Testis (tissue), 3 donors: ENCODE measurements around the gene SYNE1. TPM values are rescaled to one million over a fixed set of nuclear protein-coding genes. Genes with fewer than 3 reads are reported as not detected.
A peak's percentile ranks its signal among the peaks of the same experiment; 100 is the strongest.

Experiments
- DNase-seq: peaks from one replicate; pipeline ENCODE4 v3.0.0-alpha.2; 2019
- H3K27ac ChIP-seq, 2 donors: fragments of 200-600 bp; sonication (generic); one replicate each; pipeline ENCODE4 v1.5.1; 2019
- H3K27me3 ChIP-seq: fragments of 200-600 bp; sonication (generic); one replicate; pipeline ENCODE4 v1.5.1; 2019
- H3K36me3 ChIP-seq: fragments of 200-600 bp; sonication (generic); one replicate; pipeline ENCODE4 v1.5.1; 2017; ENCODE audit warnings: low read depth; ENCODE audit errors: missing control alignments
- H3K4me1 ChIP-seq: fragments of 200-600 bp; sonication (generic); one replicate; pipeline ENCODE4 v1.5.1; 2019
- H3K4me3 ChIP-seq, 2 donors: fragments of 200-600 bp; sonication (generic); one replicate each; pipeline ENCODE4 v1.5.1; 2017 to 2019
- H3K9me3 ChIP-seq: fragments of 200-600 bp; sonication (generic); one replicate; pipeline ENCODE4 v1.5.1; 2017
- POLR2A ChIP-seq: fragments of 450-650 bp; IDR thresholded peaks from one replicate; pipeline ENCODE4 v1.6.1; 2017; ENCODE audit warnings: antibody characterized with exemption, mild to moderate bottlenecking, moderate library complexity
- WGBS, 2 donors: methylation state at CpG; one replicate each; pipeline ENCODE4 v1.1.5; 2018; 5-methylcytosine and 5-hydroxymethylcytosine counted together
- intact Hi-C: fragments of 100-400 bp; cut with DNase I; formaldehyde crosslinking; loops from one replicate; pipeline ENCODE4 v1.15.1; 2023; ENCODE audit warnings: low total_unique reads
- polyA plus RNA-seq: library from polyadenylated mRNA; stranded (reverse); fragments of 350-450 nt; fragmentation: Illumina TruSeq; extraction: RNeasy Lipid Tissue Mini Kit (QIAGEN cat#74804); gene quantifications from one replicate; pipeline ENCODE4 v1.2.3, GENCODE V29; 2014; ENCODE audit warnings: low read depth, low replicate concordance; ENCODE audit not compliant: insufficient read depth
- total RNA-seq, 2 donors: library from RNA; depleted of rRNA; stranded (reverse); fragments of >200 nt; gene quantifications; one replicate each; pipeline ENCODE4 v1.2.3, GENCODE V29; 2016
- TF ChIP-seq, protein P1 (sequence below), 3 experiments: fragments of 450-650 bp in 2 of 3; fragments of 200-600 bp in 1 of 3; sonication (generic) in 1 of 3; IDR thresholded peaks; one replicate each; pipeline ENCODE4 v1.5.1; 2016 to 2019; ENCODE audit warnings: antibody characterized with exemption in 3 of 3, mild to moderate bottlenecking in 2 of 3, moderate library complexity in 1 of 3

SYNE1 gene
- total and polyA plus RNA-seq, 3 donors from 2014 or later, result 57.2 to 255 (median 228) TPM

DNA sequence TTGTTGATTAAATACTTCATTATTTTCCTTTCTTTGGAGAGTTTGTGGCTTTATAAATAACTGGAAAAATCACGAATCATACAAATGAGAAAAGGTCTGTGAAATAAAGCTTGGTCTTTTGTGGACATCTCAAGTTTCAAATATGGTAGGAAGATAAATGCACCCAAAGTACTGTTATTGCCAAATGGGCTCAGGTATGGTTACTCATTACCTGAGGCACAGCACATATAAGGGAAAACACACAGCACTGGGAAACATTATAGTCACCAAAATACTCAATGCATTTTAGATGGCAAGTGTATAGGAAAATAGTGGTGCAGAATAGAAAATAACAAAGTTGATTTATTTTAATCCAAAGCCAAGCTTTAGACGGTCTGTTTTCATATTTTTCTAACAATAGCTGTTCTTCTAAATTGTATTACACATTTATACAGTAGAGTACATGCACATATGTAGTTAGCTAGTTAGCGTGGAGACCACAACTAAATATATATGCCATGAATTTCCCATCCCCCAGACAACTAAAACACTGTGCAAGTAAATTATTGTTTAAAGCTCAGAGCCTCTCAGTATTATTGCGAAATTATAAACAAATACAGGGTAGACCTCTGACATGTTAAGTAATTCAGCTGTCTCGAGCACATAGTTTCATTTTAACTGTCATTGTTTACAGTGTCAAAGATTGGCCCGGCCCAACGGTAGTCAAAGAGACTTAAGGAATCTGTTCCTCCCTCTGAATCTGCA is 336.0 kb downstream of the SYNE1 start:
- H3K27me3 ChIP-seq, result no peaks in the 10 kb centered on the region
- 14 to 24% methylated on average over 7 of the region's 7 CpGs for WGBS, 2 donors
- peak overlapping the region; percentile 55 to 62 for H3K4me3 ChIP-seq
- TF ChIP-seq, protein P1, sequence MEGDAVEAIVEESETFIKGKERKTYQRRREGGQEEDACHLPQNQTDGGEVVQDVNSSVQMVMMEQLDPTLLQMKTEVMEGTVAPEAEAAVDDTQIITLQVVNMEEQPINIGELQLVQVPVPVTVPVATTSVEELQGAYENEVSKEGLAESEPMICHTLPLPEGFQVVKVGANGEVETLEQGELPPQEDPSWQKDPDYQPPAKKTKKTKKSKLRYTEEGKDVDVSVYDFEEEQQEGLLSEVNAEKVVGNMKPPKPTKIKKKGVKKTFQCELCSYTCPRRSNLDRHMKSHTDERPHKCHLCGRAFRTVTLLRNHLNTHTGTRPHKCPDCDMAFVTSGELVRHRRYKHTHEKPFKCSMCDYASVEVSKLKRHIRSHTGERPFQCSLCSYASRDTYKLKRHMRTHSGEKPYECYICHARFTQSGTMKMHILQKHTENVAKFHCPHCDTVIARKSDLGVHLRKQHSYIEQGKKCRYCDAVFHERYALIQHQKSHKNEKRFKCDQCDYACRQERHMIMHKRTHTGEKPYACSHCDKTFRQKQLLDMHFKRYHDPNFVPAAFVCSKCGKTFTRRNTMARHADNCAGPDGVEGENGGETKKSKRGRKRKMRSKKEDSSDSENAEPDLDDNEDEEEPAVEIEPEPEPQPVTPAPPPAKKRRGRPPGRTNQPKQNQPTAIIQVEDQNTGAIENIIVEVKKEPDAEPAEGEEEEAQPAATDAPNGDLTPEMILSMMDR (IDR thresholded peaks at IDR 0.05), result no peak
- TF ChIP-seq POLR2A, result no peak
- H3K27ac ChIP-seq, result peak overlapping the region; percentile 46 to 82
- H3K9me3 ChIP-seq, result no peaks in the 10 kb centered on the region
- intact Hi-C loops, result no loop called here
- DNase-seq, result no peak
- H3K36me3 ChIP-seq, result no peaks in the 10 kb centered on the region
- no peaks in the 10 kb centered on the region for H3K4me1 ChIP-seq

DNA sequence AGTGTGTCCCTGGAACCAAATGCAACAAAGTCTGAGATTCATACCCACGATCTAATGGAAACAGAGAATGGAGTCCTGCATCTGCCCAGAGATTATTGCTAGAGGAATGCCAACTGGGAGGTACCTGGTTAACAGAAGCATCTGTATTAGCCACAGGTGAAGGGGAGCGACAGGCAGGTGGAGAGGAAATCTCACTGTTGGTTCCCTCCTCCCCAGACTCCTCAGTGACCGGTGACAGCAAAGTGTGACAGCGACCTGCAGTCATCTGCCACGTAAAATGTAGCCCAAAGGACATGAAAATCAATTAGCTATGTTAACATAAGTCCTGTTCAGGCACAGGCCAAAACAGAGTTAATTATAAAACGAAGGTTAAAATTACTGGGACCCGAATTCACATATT is 336.6 kb downstream of the SYNE1 start:
- intact Hi-C loops, result no loop called here
- 83 to 84% methylated on average over 7 of the region's 7 CpGs for WGBS, 2 donors
- Histone ChIP-seq H3K4me1 (no peaks in the 10 kb centered on the region), H3K9me3 (no peaks in the 10 kb centered on the region), H3K36me3 (no peaks in the 10 kb centered on the region), H3K4me3 (no peak overlapping the region), H3K27me3 (no peaks in the 10 kb centered on the region), H3K27ac (no peak overlapping the region)
- no peak for DNase-seq
- no peak for TF ChIP-seq POLR2A
- TF ChIP-seq, protein P1 (IDR thresholded peaks at IDR 0.05), result no peak

DNA sequence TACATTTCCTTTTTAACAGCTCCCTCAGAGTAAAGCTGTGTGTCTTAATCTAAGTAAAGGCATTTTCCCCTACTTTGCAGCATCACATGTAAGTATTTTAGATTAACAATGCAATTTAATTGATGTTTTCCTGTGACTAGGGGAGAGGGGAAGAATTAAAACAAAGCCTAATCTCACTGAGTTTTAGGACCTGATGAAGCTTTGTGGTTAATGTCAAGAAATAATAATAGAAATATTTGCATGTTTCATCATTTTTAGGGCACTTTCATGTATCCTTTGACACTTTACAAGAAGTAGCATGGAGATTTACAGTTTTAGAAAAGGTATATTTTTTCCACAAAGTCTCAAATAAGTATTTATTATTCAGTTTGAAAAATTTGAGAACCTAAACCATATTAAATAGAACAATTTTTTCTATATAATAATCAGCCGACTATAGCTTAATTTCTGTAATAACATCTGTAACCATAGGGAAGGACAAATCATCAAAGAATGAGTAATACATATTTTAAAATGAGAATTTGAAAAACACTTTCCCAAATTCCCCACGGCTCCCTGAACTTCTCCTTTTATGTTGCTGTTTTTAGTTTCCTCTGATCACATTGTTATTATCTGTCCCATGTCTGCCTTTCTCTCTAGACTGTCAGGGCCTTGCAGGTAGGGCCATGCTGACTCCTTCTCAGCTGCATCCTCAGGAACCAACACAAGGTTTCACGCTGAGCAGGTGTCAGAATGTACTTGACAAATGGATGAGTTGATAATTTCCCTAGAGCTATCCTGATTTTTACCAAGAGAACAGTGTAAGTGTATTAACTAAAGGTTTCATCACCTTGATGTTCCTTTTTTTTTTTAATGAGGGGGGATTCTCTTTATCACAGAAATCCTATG is 338.1 kb downstream of the SYNE1 start:
- no peak overlapping the region for H3K27ac ChIP-seq
- H3K36me3 ChIP-seq, result no peaks in the 10 kb centered on the region
- no peak overlapping the region for H3K4me3 ChIP-seq
- WGBS, 2 donors, result 65 to 83% methylated on average over 3 of the region's 3 CpGs
- no peaks in the 10 kb centered on the region for H3K4me1 ChIP-seq
- no peaks in the 10 kb centered on the region for H3K9me3 ChIP-seq
- no peak for DNase-seq
- intact Hi-C loops, result no loop called here
- TF ChIP-seq, protein P1 (IDR thresholded peaks at IDR 0.05), result no peak
- no peak for TF ChIP-seq POLR2A
- no peaks in the 10 kb centered on the region for H3K27me3 ChIP-seq

DNA sequence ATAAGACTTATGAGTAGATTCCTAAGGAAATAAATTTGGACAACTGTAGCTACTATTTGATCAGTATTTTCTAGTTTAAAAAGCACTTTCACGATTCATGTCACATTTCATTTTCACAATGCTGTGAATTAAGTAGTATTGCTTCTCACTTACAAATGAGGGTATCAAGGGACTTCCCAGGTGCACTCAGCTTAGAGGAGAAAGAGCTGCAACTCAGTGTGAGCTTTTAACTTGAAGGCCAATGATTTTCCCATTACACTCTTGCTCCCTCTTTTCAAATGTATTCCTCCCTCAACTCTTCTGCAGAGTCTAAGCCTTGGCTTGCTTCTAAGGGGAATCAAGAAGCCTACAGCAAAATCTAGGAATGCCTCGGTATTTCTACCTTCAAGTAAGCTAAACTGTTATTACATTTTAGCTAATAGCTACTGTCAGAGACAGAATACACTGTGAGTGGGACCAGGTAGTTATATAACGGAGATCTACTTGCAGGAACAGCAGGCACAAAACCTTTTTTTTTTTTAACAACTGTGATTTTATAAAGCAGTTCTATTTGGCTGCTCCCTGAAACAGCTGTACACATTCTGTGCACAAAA is 339.0 kb downstream of the SYNE1 start:
- H3K9me3 ChIP-seq, result no peaks in the 10 kb centered on the region
- H3K4me3 ChIP-seq, result no peak overlapping the region
- intact Hi-C loops, result no loop called here
- H3K27ac ChIP-seq, result no peak overlapping the region
- TF ChIP-seq, protein P1 (IDR thresholded peaks at IDR 0.05), result no peak
- no peak for TF ChIP-seq POLR2A
- H3K36me3 ChIP-seq, result no peaks in the 10 kb centered on the region
- no peak for DNase-seq
- no peaks in the 10 kb centered on the region for H3K4me1 ChIP-seq
- 64 to 78% methylated on average over 3 of the region's 3 CpGs for WGBS, 2 donors
- H3K27me3 ChIP-seq, result no peaks in the 10 kb centered on the region
